GM19324 (cell line): ENCODE data around the gene EMILIN2.
"Not testable (repeated sequence)": the region's sequence is repeated elsewhere in the genome, so short reads cannot be mapped to it uniquely, and the experiment has no call there.

Source experiments
- ATAC-seq: cut with Tn5 transposase; IDR thresholded peaks from one replicate; pipeline ENCODE4 v1.9.1; 2021; ENCODE audit warnings: mild to moderate bottlenecking, moderate library complexity; ENCODE audit not compliant: unreplicated experiment, low FRiP score

Gene EMILIN2

GRCh38 chr18:2843146-2843545 is 3.7 kb upstream of the EMILIN2 start:
- ATAC-seq: no peak

GRCh38 chr18:2845172-2845571 is 1.6 kb upstream of the EMILIN2 start:
- no peak for ATAC-seq

- no peak for ATAC-seq
Measured at GRCh38 chr18:2847317-2848246, 776 bp downstream of the EMILIN2 start.

GRCh38 chr18:2848247-2849246 is 1.7 kb downstream of the EMILIN2 start:
- no peak for ATAC-seq

- no peak for ATAC-seq
Measured at GRCh38 chr18:2850816-2851215, 4.0 kb downstream of the EMILIN2 start.

- ATAC-seq: no peak
Measured at GRCh38 chr18:2851771-2852170, 5.0 kb downstream of the EMILIN2 start.

GRCh38 chr18:2852460-2852859 is 5.7 kb downstream of the EMILIN2 start:
- not testable (repeated sequence) for ATAC-seq

- ATAC-seq: no peak
Measured at GRCh38 chr18:2853173-2853925, 6.5 kb downstream of the EMILIN2 start.

GRCh38 chr18:2853926-2854664 is 7.3 kb downstream of the EMILIN2 start:
- no peak for ATAC-seq

GRCh38 chr18:2854875-2855274 is 8.1 kb downstream of the EMILIN2 start:
- ATAC-seq: no peak

GRCh38 chr18:2855560-2856350 is 8.9 kb downstream of the EMILIN2 start:
- no peak for ATAC-seq

- no peak for ATAC-seq
Measured at GRCh38 chr18:2856547-2857170, 9.9 kb downstream of the EMILIN2 start.

- no peak for ATAC-seq
Measured at GRCh38 chr18:2857491-2858131, 10.8 kb downstream of the EMILIN2 start.

GRCh38 chr18:2860397-2860796 is 13.6 kb downstream of the EMILIN2 start:
- not testable (repeated sequence) for ATAC-seq

- not testable (repeated sequence) for ATAC-seq
Measured at GRCh38 chr18:2863997-2864396, 17.2 kb downstream of the EMILIN2 start.

- ATAC-seq: not testable (repeated sequence)
Measured at GRCh38 chr18:2866465-2866864, 19.7 kb downstream of the EMILIN2 start.

- no peak for ATAC-seq
Measured at GRCh38 chr18:2869207-2869606, 22.4 kb downstream of the EMILIN2 start.
